ENCODE results near the gene FBN1.

Gene FBN1

GRCh38 chr15:48514103-48514816, 131.2 kb downstream of the FBN1 start:
- no peak for DNase-seq (ENCODE audit: low read depth)

GRCh38 chr15:48510976-48511375, 134.5 kb downstream of the FBN1 start:
- DNase-seq (ENCODE audit: low read depth), result peak; percentile 34

GRCh38 chr15:48507416-48508065, 138.0 kb downstream of the FBN1 start:
- peak; percentile 81 for DNase-seq (ENCODE audit: low read depth)

- no peak for DNase-seq (ENCODE audit: low read depth)
Measured at GRCh38 chr15:48505067-48505466, 140.4 kb downstream of the FBN1 start.

GRCh38 chr15:48501208-48501607, 144.3 kb downstream of the FBN1 start:
- no peak for DNase-seq (ENCODE audit: low read depth)

GRCh38 chr15:48500595-48500994, 144.9 kb downstream of the FBN1 start:
- no peak for DNase-seq (ENCODE audit: low read depth)

- no peak for DNase-seq (ENCODE audit: low read depth)
Measured at GRCh38 chr15:48499978-48500377, 145.5 kb downstream of the FBN1 start.

- no peak for DNase-seq (ENCODE audit: low read depth)
Measured at GRCh38 chr15:48498828-48499227, 146.7 kb downstream of the FBN1 start.

- DNase-seq (ENCODE audit: low read depth), result peak; percentile 43
Measured at GRCh38 chr15:48494631-48495030, 150.9 kb downstream of the FBN1 start.

- no peak for DNase-seq (ENCODE audit: low read depth)
Measured at GRCh38 chr15:48493763-48494225, 151.7 kb downstream of the FBN1 start.

- DNase-seq (ENCODE audit: low read depth), result peak; percentile 91
Measured at GRCh38 chr15:48493084-48493762, 152.3 kb downstream of the FBN1 start.

GRCh38 chr15:48486228-48486627, 159.3 kb downstream of the FBN1 start:
- no peak for DNase-seq (ENCODE audit: low read depth)

- peak; percentile 72 for DNase-seq (ENCODE audit: low read depth)
Measured at GRCh38 chr15:48481802-48482201, 163.7 kb downstream of the FBN1 start.

GRCh38 chr15:48479751-48480150, 165.8 kb downstream of the FBN1 start:
- no peak for DNase-seq (ENCODE audit: low read depth)

- DNase-seq (ENCODE audit: low read depth), result peak; percentile 77
Measured at GRCh38 chr15:48478581-48478980, 166.9 kb downstream of the FBN1 start.

- no peak for DNase-seq (ENCODE audit: low read depth)
Measured at GRCh38 chr15:48477795-48478360, 167.6 kb downstream of the FBN1 start.

GRCh38 chr15:48475600-48476395, 169.7 kb downstream of the FBN1 start:
- no peak for DNase-seq (ENCODE audit: low read depth)

- DNase-seq (ENCODE audit: low read depth), result peak; percentile 34
Measured at GRCh38 chr15:48473667-48474066, 171.8 kb downstream of the FBN1 start.

- peak; percentile 77 for DNase-seq (ENCODE audit: low read depth)
Measured at GRCh38 chr15:48472756-48473155, 172.8 kb downstream of the FBN1 start.

GRCh38 chr15:48471073-48471472, 174.4 kb downstream of the FBN1 start:
- DNase-seq (ENCODE audit: low read depth), result no peak

GRCh38 chr15:48470096-48470495, 175.4 kb downstream of the FBN1 start:
- DNase-seq (ENCODE audit: low read depth), result peak; percentile 55

- DNase-seq (ENCODE audit: low read depth), result peak; percentile 61
Measured at GRCh38 chr15:48469681-48470080, 175.8 kb downstream of the FBN1 start.

Measured in iris pigment epithelial cell (primary cell).